ENCODE measurements around the gene CLCA4. TPM values are rescaled to one million over a fixed set of nuclear protein-coding genes. Genes with fewer than 3 reads are reported as not detected.

The CLCA4 gene
- total RNA-seq, 1 experiment from 2014 or later: 0.08 TPM

DNA sequence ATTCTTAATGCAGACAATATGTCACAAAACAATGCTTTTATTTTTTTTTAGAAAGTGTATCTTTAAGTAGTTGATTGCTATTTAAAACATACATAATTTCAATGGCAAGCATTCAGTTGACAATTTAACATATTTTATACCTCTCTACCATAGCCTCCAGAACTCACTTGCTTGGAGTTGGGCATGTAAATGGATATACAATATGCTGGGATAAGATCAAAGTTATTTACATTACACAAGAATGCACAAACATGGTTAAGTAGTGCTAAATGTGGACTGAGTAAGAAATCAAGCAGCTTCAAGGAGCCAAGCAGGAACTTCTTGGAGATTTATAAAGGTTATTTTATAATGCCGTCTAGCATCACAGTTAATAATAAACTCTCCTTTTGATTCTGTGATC, 17.0 kb downstream of the CLCA4 start:
- POLR2A ChIA-PET: no interaction called here
- no peaks in the 10 kb centered on the region for H3K4me1 ChIP-seq (ENCODE audit: control insufficient read depth, insufficient read depth, low read length)
- TF ChIP-seq, protein P1, sequence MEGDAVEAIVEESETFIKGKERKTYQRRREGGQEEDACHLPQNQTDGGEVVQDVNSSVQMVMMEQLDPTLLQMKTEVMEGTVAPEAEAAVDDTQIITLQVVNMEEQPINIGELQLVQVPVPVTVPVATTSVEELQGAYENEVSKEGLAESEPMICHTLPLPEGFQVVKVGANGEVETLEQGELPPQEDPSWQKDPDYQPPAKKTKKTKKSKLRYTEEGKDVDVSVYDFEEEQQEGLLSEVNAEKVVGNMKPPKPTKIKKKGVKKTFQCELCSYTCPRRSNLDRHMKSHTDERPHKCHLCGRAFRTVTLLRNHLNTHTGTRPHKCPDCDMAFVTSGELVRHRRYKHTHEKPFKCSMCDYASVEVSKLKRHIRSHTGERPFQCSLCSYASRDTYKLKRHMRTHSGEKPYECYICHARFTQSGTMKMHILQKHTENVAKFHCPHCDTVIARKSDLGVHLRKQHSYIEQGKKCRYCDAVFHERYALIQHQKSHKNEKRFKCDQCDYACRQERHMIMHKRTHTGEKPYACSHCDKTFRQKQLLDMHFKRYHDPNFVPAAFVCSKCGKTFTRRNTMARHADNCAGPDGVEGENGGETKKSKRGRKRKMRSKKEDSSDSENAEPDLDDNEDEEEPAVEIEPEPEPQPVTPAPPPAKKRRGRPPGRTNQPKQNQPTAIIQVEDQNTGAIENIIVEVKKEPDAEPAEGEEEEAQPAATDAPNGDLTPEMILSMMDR (IDR thresholded peaks at IDR 0.05): no peak
- TF ChIP-seq POLR2AphosphoS5 (IDR thresholded peaks at IDR 0.05; ENCODE audit: low read depth, low read length): no peak
- TF ChIP-seq, protein P2, sequence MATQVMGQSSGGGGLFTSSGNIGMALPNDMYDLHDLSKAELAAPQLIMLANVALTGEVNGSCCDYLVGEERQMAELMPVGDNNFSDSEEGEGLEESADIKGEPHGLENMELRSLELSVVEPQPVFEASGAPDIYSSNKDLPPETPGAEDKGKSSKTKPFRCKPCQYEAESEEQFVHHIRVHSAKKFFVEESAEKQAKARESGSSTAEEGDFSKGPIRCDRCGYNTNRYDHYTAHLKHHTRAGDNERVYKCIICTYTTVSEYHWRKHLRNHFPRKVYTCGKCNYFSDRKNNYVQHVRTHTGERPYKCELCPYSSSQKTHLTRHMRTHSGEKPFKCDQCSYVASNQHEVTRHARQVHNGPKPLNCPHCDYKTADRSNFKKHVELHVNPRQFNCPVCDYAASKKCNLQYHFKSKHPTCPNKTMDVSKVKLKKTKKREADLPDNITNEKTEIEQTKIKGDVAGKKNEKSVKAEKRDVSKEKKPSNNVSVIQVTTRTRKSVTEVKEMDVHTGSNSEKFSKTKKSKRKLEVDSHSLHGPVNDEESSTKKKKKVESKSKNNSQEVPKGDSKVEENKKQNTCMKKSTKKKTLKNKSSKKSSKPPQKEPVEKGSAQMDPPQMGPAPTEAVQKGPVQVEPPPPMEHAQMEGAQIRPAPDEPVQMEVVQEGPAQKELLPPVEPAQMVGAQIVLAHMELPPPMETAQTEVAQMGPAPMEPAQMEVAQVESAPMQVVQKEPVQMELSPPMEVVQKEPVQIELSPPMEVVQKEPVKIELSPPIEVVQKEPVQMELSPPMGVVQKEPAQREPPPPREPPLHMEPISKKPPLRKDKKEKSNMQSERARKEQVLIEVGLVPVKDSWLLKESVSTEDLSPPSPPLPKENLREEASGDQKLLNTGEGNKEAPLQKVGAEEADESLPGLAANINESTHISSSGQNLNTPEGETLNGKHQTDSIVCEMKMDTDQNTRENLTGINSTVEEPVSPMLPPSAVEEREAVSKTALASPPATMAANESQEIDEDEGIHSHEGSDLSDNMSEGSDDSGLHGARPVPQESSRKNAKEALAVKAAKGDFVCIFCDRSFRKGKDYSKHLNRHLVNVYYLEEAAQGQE (IDR thresholded peaks at IDR 0.05; ENCODE audit: insufficient read depth in 1 of 2, low read depth in 2 of 2, low read length in 1 of 2): no peak
- TF ChIP-seq SIN3A (IDR thresholded peaks at IDR 0.05; ENCODE audit: borderline replicate concordance, insufficient read depth, low read depth, low read length): no peak
- TF ChIP-seq TCF7L2 (IDR thresholded peaks at IDR 0.05; ENCODE audit: low read depth, low read length): no peak
- H3K27me3 ChIP-seq (ENCODE audit: control insufficient read depth, insufficient read depth, low read length): peaks cover 25% of the 10 kb centered on the region
- BruUV-seq (replicated peaks): no TSS peak
- CTCF ChIA-PET: no interaction called here
- no peaks in the 10 kb centered on the region for H3K36me3 ChIP-seq (ENCODE audit: control insufficient read depth, insufficient read depth, low read length)
- no peaks in the 10 kb centered on the region for H3K9me3 ChIP-seq (ENCODE audit: control insufficient read depth, insufficient read depth, low read depth, low read length)
- no peak overlapping the region for H3K4me3 ChIP-seq (ENCODE audit: low read depth in 2 of 2, low read length in 2 of 2)
- H3K27ac ChIP-seq (ENCODE audit: low read length): no peak overlapping the region
- ATAC-seq (no peak), DNase-seq (ENCODE audit: low read depth, low spot score) (no peak)
- in situ Hi-C loops (cut with HindIII; ENCODE audit: low pct_unique_long_range_greater_than_20kb, low sequenced_read_pairs) (no loop called here), intact Hi-C loops (cut with micrococcal nuclease; ENCODE audit: unreplicated experiment) (no loop called here)

DNA sequence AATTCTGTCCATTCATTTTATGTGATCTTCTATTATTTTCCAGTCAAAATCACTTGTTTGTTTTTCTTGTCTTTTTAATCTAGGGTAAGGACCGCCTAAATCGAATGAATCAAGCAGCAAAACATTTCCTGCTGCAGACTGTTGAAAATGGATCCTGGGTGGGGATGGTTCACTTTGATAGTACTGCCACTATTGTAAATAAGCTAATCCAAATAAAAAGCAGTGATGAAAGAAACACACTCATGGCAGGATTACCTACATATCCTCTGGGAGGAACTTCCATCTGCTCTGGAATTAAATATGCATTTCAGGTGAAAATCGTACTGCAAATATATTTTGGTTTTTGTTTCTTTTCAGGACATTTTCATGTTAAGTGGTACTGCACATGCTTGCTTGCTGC, 20.5 kb downstream of the CLCA4 start:
- peaks cover 37% of the 10 kb centered on the region for H3K27me3 ChIP-seq (ENCODE audit: control insufficient read depth, insufficient read depth, low read length)
- ATAC-seq (no peak), DNase-seq (ENCODE audit: low read depth, low spot score) (no peak)
- H3K9me3 ChIP-seq (ENCODE audit: control insufficient read depth, insufficient read depth, low read depth, low read length): no peaks in the 10 kb centered on the region
- no peak overlapping the region for H3K27ac ChIP-seq (ENCODE audit: low read length)
- no TSS peak for BruUV-seq (replicated peaks)
- ChIA-PET POLR2A (no interaction called here), CTCF (no interaction called here)
- intact Hi-C loops (cut with micrococcal nuclease; ENCODE audit: unreplicated experiment) (no loop called here), in situ Hi-C loops (cut with HindIII; ENCODE audit: low pct_unique_long_range_greater_than_20kb, low sequenced_read_pairs) (no loop called here)
- H3K36me3 ChIP-seq (ENCODE audit: control insufficient read depth, insufficient read depth, low read length): no peaks in the 10 kb centered on the region
- TF ChIP-seq, protein P1 (IDR thresholded peaks at IDR 0.05): no peak
- TF ChIP-seq POLR2AphosphoS5 (IDR thresholded peaks at IDR 0.05; ENCODE audit: low read depth, low read length) (no peak), SIN3A (IDR thresholded peaks at IDR 0.05; ENCODE audit: borderline replicate concordance, insufficient read depth, low read depth, low read length) (no peak)
- TF ChIP-seq, protein P2 (IDR thresholded peaks at IDR 0.05; ENCODE audit: insufficient read depth in 1 of 2, low read depth in 2 of 2, low read length in 1 of 2): no peak
- no peaks in the 10 kb centered on the region for H3K4me1 ChIP-seq (ENCODE audit: control insufficient read depth, insufficient read depth, low read length)
- H3K4me3 ChIP-seq (ENCODE audit: low read depth in 2 of 2, low read length in 2 of 2): no peak overlapping the region
